K562 (cell line): ENCODE data around the gene TLE7. TPM values are rescaled to one million over a fixed set of nuclear protein-coding genes. Genes with fewer than 3 reads are reported as not detected.

Experiments used
- BCLAF1 ChIP-seq, 2 experiments: fragments of 450-650 bp in 1 of 2; IDR thresholded peaks; 2 replicates each; pipeline ENCODE4 v1.6.1; 2011 to 2017; ENCODE audit warnings: low read depth in 2 of 2, antibody characterized with exemption in 1 of 2, borderline replicate concordance in 1 of 2, low read length in 1 of 2, mild to moderate bottlenecking in 1 of 2, mixed read lengths in 1 of 2; ENCODE audit not compliant: control insufficient read depth in 1 of 2
- CBFA2T2 ChIP-seq: fragments of 450-650 bp; conservative IDR thresholded peaks from 2 replicates; pipeline ENCODE4 v1.6.1; 2017; ENCODE audit warnings: mild to moderate bottlenecking
- CREM ChIP-seq: IDR thresholded peaks from 2 replicates; pipeline ENCODE4 v1.6.1; 2014; ENCODE audit warnings: antibody characterized with exemption, low read depth
- CTBP1 ChIP-seq: fragments of 450-650 bp; IDR thresholded peaks from 2 replicates; pipeline ENCODE4 v1.6.1; 2016; ENCODE audit warnings: borderline replicate concordance
- DLX4 ChIP-seq: fragments of 250-450 bp; sonication (Bioruptor Pico); IDR thresholded peaks from 2 replicates; pipeline ENCODE4 v1.6.1; 2021; ENCODE audit warnings: mild to moderate bottlenecking
- EGR1 ChIP-seq: fragments of 450-650 bp; conservative IDR thresholded peaks from 2 replicates; pipeline ENCODE4 v1.6.1; 2017; ENCODE audit warnings: mild to moderate bottlenecking
- ELK3 ChIP-seq: fragments of 450-650 bp; formaldehyde crosslinking; IDR thresholded peaks from 2 replicates; pipeline ENCODE4 v1.4.0; 2020; ENCODE audit warnings: mild to moderate bottlenecking
- FOXA1 ChIP-seq: fragments of 450-650 bp; IDR thresholded peaks from 2 replicates; pipeline ENCODE4 v1.6.1; 2016; ENCODE audit warnings: mild to moderate bottlenecking, borderline replicate concordance
- HDAC8 ChIP-seq: fragments of 450-650 bp; IDR thresholded peaks from 2 replicates; pipeline ENCODE4 v1.6.1; 2016; ENCODE audit warnings: mild to moderate bottlenecking, missing genetic modification characterization, moderate library complexity, missing compliant biosample characterization
- MEF2D ChIP-seq: conservative IDR thresholded peaks from 2 replicates; pipeline ENCODE4 v1.6.1; 2016; ENCODE audit warnings: low read depth, missing genetic modification characterization, missing compliant biosample characterization
- NELFE ChIP-seq: IDR thresholded peaks from 2 replicates; pipeline ENCODE4 v1.6.1; 2011; ENCODE audit warnings: mild to moderate bottlenecking; ENCODE audit not compliant: insufficient read depth, insufficient read length
- NEUROD1 ChIP-seq: fragments of 150-350 bp; IDR thresholded peaks from 2 replicates; pipeline ENCODE4 v1.6.1; 2014; ENCODE audit warnings: borderline replicate concordance, low read length, low read depth; ENCODE audit not compliant: partially characterized antibody
- NR2F6 ChIP-seq: fragments of 450-650 bp; formaldehyde crosslinking; IDR thresholded peaks from 2 replicates; pipeline ENCODE4 v1.4.0; 2020; ENCODE audit warnings: mild to moderate bottlenecking
- SMARCA5 ChIP-seq: fragments of 450-650 bp; IDR thresholded peaks from 2 replicates; pipeline ENCODE4 v1.6.1; 2016
- USF1 ChIP-seq: sonication (generic); formaldehyde crosslinking; IDR thresholded peaks from 2 replicates; pipeline ENCODE4 v1.9.0; 2022; ENCODE audit warnings: mild to moderate bottlenecking, missing genetic modification reagents
- ZFP1 ChIP-seq: fragments of 450-650 bp; formaldehyde crosslinking; IDR thresholded peaks from 2 replicates; pipeline ENCODE4 v1.4.0; 2020; ENCODE audit warnings: mild to moderate bottlenecking, mixed read lengths
- ZNF24 ChIP-seq: fragments of 450-650 bp; IDR thresholded peaks from 2 replicates; pipeline ENCODE4 v1.6.1; 2016
- ZNF511 ChIP-seq: sonication (generic); formaldehyde crosslinking; IDR thresholded peaks from 2 replicates; pipeline ENCODE4 v1.8.0; 2022; ENCODE audit warnings: mild to moderate bottlenecking, missing genetic modification reagents
- ZNF583 ChIP-seq: fragments of 250-450 bp; sonication (Bioruptor Pico); IDR thresholded peaks from 2 replicates; pipeline ENCODE4 v1.4.0; 2020
- ZNF696 ChIP-seq: fragments of 250-450 bp; sonication (Bioruptor Pico); conservative IDR thresholded peaks from 2 replicates; pipeline ENCODE4 v1.4.0; 2020; ENCODE audit warnings: mild to moderate bottlenecking, moderate library complexity
- ZNF76 ChIP-seq: fragments of 250-450 bp; sonication (Bioruptor Pico); IDR thresholded peaks from 2 replicates; pipeline ENCODE4 v1.4.0; 2020; ENCODE audit warnings: mild to moderate bottlenecking, moderate library complexity, borderline replicate concordance
- ZNF77 ChIP-seq: fragments of 250-450 bp; sonication (Bioruptor Pico); IDR thresholded peaks from 2 replicates; pipeline ENCODE4 v1.5.0; 2020
- polyA plus RNA-seq, 8 experiments: library from polyadenylated mRNA; depleted of rRNA in 4 of 8; stranded (reverse) in 5 of 8; unstranded in 3 of 8; fragments of >200 nt; fragmentation: Nextera tagmentation in 2 of 8; fragmentation: Illumina TruSeq in 1 of 8; extraction: Ambion mirVana in 2 of 8; extraction: Trizol in 1 of 8; gene quantifications; 2 replicates each; pipeline versions ENCODE4 v1.2.1 to v1.2.3, GENCODE V29; 2011 to 2014; ENCODE audit warnings: inconsistent platforms in 1 of 8, missing spikeins in 1 of 8
- total RNA-seq, 7 experiments: library from RNA; depleted of rRNA in 6 of 7; stranded (reverse); fragments of >200 nt in 6 of 7; fragmentation: Illumina TruSeq in 2 of 7; extraction: Trizol in 2 of 7; gene quantifications; 2 replicates each; pipeline versions ENCODE4 v1.2.1 to v1.2.3, GENCODE V29; 2011 to 2021; ENCODE audit warnings: low replicate concordance in 1 of 7
- TF ChIP-seq, protein P1 (sequence below): fragments of 250-450 bp; sonication (Bioruptor Pico); IDR thresholded peaks from 2 replicates; pipeline ENCODE4 v1.8.0; 2021; ENCODE audit warnings: borderline replicate concordance, mild to moderate bottlenecking, moderate library complexity; ENCODE audit not compliant: poor library complexity, severe bottlenecking

The TLE7 gene
- total and polyA plus RNA-seq, 9 of the 15 experiments (the other 6 are each of a cell fraction or from before 2014, with no cell fraction given): not detected

GRCh38 chr16:71484006-71484893 is 42.4 kb upstream of the TLE7 start (continued):
- TF ChIP-seq USF1 (CRISPR knock-in tag) (no peak), ZNF511 (CRISPR knock-in tag) (no peak), MEF2D (tag) (no peak), BCLAF1 (IDR thresholded peaks at IDR 0.05; ENCODE audit: borderline replicate concordance in 1 of 2, control insufficient read depth in 1 of 2, low read depth in 2 of 2, low read length in 1 of 2) (no peak), NEUROD1 (no peak), NR2F6 (CRISPR knock-in tag) (no peak), FOXA1 (no peak), EGR1 (no peak), ZNF77 (no peak), ZFP1 (CRISPR knock-in tag) (no peak), ZNF583 (CRISPR knock-in tag) (0 out of 2 replicates have a peak, but pooled peaks have one; percentile 26), CTBP1 (peak; percentile 40; the same call in 1 of the 2 replicates), SMARCA5 (no peak), ZNF76 (0 out of 2 replicates have a peak, but pooled peaks have one; percentile 39), CBFA2T2 (no peak), DLX4 (CRISPR knock-in tag) (no peak), CREM (peak; percentile 96), ELK3 (CRISPR knock-in tag) (no peak), NELFE (no peak), ZNF696 (no peak), HDAC8 (tag) (no peak), ZNF24 (no peak)
- TF ChIP-seq, protein P1, sequence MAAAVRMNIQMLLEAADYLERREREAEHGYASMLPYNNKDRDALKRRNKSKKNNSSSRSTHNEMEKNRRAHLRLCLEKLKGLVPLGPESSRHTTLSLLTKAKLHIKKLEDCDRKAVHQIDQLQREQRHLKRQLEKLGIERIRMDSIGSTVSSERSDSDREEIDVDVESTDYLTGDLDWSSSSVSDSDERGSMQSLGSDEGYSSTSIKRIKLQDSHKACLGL: no peak
